Neural progenitor cell (in vitro differentiated cells): ENCODE data around the gene CBR4. TPM values are rescaled to one million over a fixed set of nuclear protein-coding genes. Genes with fewer than 3 reads are reported as not detected.

Experiments used
- DNase-seq: peaks from one replicate; pipeline ENCODE4 v3.0.0-alpha.2; 2016; ENCODE audit warnings: low spot score
- H2AFZ ChIP-seq: fragments of 200-600 bp; sonication (generic); replicated peaks from 2 replicates; pipeline ENCODE4 v1.6.1; 2016; ENCODE audit warnings: antibody characterized with exemption
- H3F3A ChIP-seq: fragments of 200-600 bp; sonication (generic); 2 replicates; pipeline ENCODE4 v1.6.1; 2016; ENCODE audit warnings: antibody characterized with exemption, low read depth
- H3K27ac ChIP-seq: fragments of 200-600 bp; sonication (generic); 2 replicates; pipeline ENCODE4 v1.5.1; 2016; ENCODE audit warnings: mild to moderate bottlenecking
- H3K27me3 ChIP-seq: fragments of 200-600 bp; sonication (generic); 2 replicates; pipeline ENCODE4 v1.6.1; 2016; ENCODE audit warnings: mild to moderate bottlenecking, moderate library complexity
- H3K36me3 ChIP-seq: fragments of 200-600 bp; sonication (generic); 2 replicates; pipeline ENCODE4 v1.5.1; 2016
- H3K4me1 ChIP-seq: fragments of 200-600 bp; sonication (generic); 2 replicates; pipeline ENCODE4 v1.6.1; 2016; ENCODE audit warnings: mixed run types
- H3K4me2 ChIP-seq: fragments of 200-600 bp; sonication (generic); 2 replicates; pipeline ENCODE4 v1.6.1; 2016
- H3K4me3 ChIP-seq: fragments of 200-600 bp; sonication (generic); 2 replicates; pipeline ENCODE4 v1.5.1; 2016
- H3K79me2 ChIP-seq: fragments of 200-600 bp; sonication (generic); 2 replicates; pipeline ENCODE4 v1.6.1; 2016; ENCODE audit warnings: low read depth
- H3K9ac ChIP-seq: fragments of 200-600 bp; sonication (generic); 2 replicates; pipeline ENCODE4 v1.6.1; 2016
- H3K9me3 ChIP-seq: fragments of 200-600 bp; sonication (generic); 2 replicates; pipeline ENCODE4 v1.5.1; 2016; ENCODE audit warnings: low read depth
- H4K20me1 ChIP-seq: fragments of 200-600 bp; sonication (generic); 2 replicates; pipeline ENCODE4 v1.6.1; 2016; ENCODE audit warnings: low read depth
- H3K27ac Mint-ChIP-seq: 3 replicates; pipeline ENCODE4 v1.8.0; 2021; ENCODE audit warnings: mixed read lengths
- H3K27me3 Mint-ChIP-seq: 2 replicates; pipeline ENCODE4 v1.8.0; 2022; ENCODE audit warnings: low read depth, mild to moderate bottlenecking, inconsistent platforms, moderate library complexity, mixed read lengths; ENCODE audit not compliant: insufficient read depth
- H3K36me3 Mint-ChIP-seq: 3 replicates; pipeline ENCODE4 v1.8.0; 2021; ENCODE audit warnings: mixed read lengths
- H3K4me1 Mint-ChIP-seq: 3 replicates; pipeline ENCODE4 v1.8.0; 2021; ENCODE audit warnings: mixed read lengths
- H3K4me3 Mint-ChIP-seq: 3 replicates; pipeline ENCODE4 v1.8.0; 2021; ENCODE audit warnings: mild to moderate bottlenecking, moderate library complexity, mixed read lengths
- H3K9me3 Mint-ChIP-seq: 3 replicates; pipeline ENCODE4 v1.8.0; 2020; ENCODE audit warnings: mixed read lengths
- CTCF ChIP-seq: fragments of 200-600 bp; sonication (generic); IDR thresholded peaks from 2 replicates; pipeline ENCODE4 v1.5.1; 2017; ENCODE audit warnings: antibody characterized with exemption, mild to moderate bottlenecking
- EZH2 ChIP-seq: fragments of 200-600 bp; sonication (generic); IDR thresholded peaks from 2 replicates; pipeline ENCODE4 v1.6.1; 2017; ENCODE audit warnings: antibody characterized with exemption, mild to moderate bottlenecking, moderate library complexity
- EZH2phosphoT487 ChIP-seq: fragments of 200-600 bp; sonication (generic); IDR thresholded peaks from 2 replicates; pipeline ENCODE4 v1.6.1; 2017; ENCODE audit warnings: antibody characterized with exemption
- total RNA-seq: library from RNA; depleted of rRNA; stranded (reverse); fragments of >200 nt; gene quantifications from 2 replicates; pipeline ENCODE4 v1.2.3, GENCODE V29; 2015; ENCODE audit warnings: low replicate concordance

The CBR4 gene
- total RNA-seq, 1 donor from 2014 or later = 66.4 TPM

DNA sequence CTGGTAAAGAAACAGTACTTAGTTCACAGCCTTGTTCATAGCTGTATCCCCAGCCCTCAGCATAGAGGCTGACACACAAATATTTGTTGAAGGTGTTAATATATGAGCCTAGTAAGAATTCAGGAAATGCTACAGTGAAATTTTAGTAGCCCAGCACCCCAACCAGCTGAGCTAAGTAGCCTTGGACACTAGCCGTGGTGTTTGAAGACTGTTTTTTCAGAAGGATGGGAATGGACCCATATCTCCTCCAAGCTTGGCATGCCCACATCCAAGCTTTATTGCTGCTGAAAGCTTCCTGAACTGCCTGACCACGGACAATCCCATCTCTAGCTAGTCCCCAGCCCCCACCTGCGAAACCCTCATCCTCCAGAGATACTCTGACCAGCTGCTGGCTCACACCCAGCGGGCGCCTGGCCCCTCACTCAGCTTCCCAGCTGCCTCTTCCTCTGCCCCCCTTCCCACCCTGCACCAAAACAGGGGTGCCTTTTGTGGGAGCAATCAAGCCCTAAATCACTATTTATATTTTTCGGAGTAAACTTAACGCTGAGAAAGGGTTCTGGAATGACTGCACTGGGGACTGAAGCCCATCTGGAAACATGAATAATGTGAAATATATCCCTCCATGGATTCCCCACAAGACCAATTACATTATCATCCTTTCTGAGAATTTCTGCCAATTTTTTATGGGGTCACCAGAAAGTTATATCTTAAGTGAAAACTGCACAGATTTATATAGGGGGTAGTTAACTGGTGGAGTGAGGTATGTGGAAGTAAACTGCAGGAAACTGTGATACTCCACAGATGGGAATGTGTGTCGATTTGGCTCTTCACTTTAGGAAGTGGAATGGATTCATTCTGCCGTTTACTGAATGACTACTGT is 41.1 kb upstream of the CBR4 start:
- H2AFZ ChIP-seq = no peak overlapping the region

GRCh38 chr4:169050284-169050683 is 40.2 kb upstream of the CBR4 start:
- Histone ChIP-seq H3K36me3 (no peaks in the 10 kb centered on the region), H3K9ac (no peak overlapping the region), H2AFZ (no peak overlapping the region), H3K9me3 (no peaks in the 10 kb centered on the region), H3K4me3 (no peak overlapping the region), H3F3A (peaks cover 10% of the 10 kb centered on the region), H3K4me2 (no peak overlapping the region), H3K4me1 (peaks cover 39% of the 10 kb centered on the region), H3K27ac (no peak overlapping the region), H4K20me1 (no peaks in the 10 kb centered on the region), H3K79me2 (no peaks in the 10 kb centered on the region), H3K27me3 (no peaks in the 10 kb centered on the region)
- Mint-ChIP-seq H3K4me3 (peak overlapping the region; percentile 25), H3K4me1 (peaks cover 43% of the 10 kb centered on the region), H3K36me3 (no peaks in the 10 kb centered on the region), H3K27me3 (peaks cover 17% of the 10 kb centered on the region), H3K27ac (peak overlapping the region; percentile 98), H3K9me3 (peaks cover 3% of the 10 kb centered on the region)
- no peak for DNase-seq
- TF ChIP-seq CTCF (no peak), EZH2 (no peak), EZH2phosphoT487 (no peak)

More for the DNA sequence above, 41.1 kb upstream of the CBR4 start:
- Mint-ChIP-seq H3K27me3 (peaks cover 14% of the 10 kb centered on the region), H3K4me1 (peaks cover 38% of the 10 kb centered on the region), H3K4me3 (no peak overlapping the region), H3K9me3 (peaks cover 3% of the 10 kb centered on the region), H3K27ac (peak overlapping the region; percentile 36), H3K36me3 (no peaks in the 10 kb centered on the region)
- Histone ChIP-seq H3K4me3 (no peak overlapping the region), H3K4me1 (peaks cover 33% of the 10 kb centered on the region), H3F3A (peaks cover 4% of the 10 kb centered on the region), H3K79me2 (no peaks in the 10 kb centered on the region), H3K9me3 (no peaks in the 10 kb centered on the region), H3K27me3 (no peaks in the 10 kb centered on the region), H3K36me3 (no peaks in the 10 kb centered on the region), H4K20me1 (no peaks in the 10 kb centered on the region), H3K27ac (no peak overlapping the region), H3K4me2 (no peak overlapping the region), H3K9ac (no peak overlapping the region)
- no peak for DNase-seq
- TF ChIP-seq EZH2phosphoT487 (no peak), CTCF (no peak), EZH2 (no peak)

GRCh38 chr4:169048868-169049414 is 38.9 kb upstream of the CBR4 start:
- H3K4me1 Mint-ChIP-seq = peaks cover 43% of the 10 kb centered on the region

More at GRCh38 chr4:169048868-169049414, 38.9 kb upstream of the CBR4 start:
- peaks cover 13% of the 10 kb centered on the region for H3K27me3 Mint-ChIP-seq
- Histone ChIP-seq H3K27ac (no peak overlapping the region), H2AFZ (no peak overlapping the region), H4K20me1 (no peaks in the 10 kb centered on the region), H3K79me2 (no peaks in the 10 kb centered on the region), H3K36me3 (no peaks in the 10 kb centered on the region), H3K27me3 (no peaks in the 10 kb centered on the region), H3K4me2 (no peak overlapping the region), H3K9me3 (no peaks in the 10 kb centered on the region), H3F3A (peaks cover 10% of the 10 kb centered on the region), H3K4me3 (no peak overlapping the region), H3K4me1 (peaks cover 39% of the 10 kb centered on the region), H3K9ac (no peak overlapping the region)
- H3K4me3 Mint-ChIP-seq = no peak overlapping the region
- no peak for DNase-seq
- H3K9me3 Mint-ChIP-seq = peaks cover 3% of the 10 kb centered on the region
- peak overlapping the region; percentile 46 for H3K27ac Mint-ChIP-seq
- no peaks in the 10 kb centered on the region for H3K36me3 Mint-ChIP-seq
- TF ChIP-seq EZH2 = no peak
- no peak for TF ChIP-seq CTCF
- no peak for TF ChIP-seq EZH2phosphoT487
